ENCODE data around the gene THAP12.
"Not testable (repeated sequence)": the region's sequence is repeated elsewhere in the genome, so short reads cannot be mapped to it uniquely, and the experiment has no call there.

THAP12 gene, protein sequence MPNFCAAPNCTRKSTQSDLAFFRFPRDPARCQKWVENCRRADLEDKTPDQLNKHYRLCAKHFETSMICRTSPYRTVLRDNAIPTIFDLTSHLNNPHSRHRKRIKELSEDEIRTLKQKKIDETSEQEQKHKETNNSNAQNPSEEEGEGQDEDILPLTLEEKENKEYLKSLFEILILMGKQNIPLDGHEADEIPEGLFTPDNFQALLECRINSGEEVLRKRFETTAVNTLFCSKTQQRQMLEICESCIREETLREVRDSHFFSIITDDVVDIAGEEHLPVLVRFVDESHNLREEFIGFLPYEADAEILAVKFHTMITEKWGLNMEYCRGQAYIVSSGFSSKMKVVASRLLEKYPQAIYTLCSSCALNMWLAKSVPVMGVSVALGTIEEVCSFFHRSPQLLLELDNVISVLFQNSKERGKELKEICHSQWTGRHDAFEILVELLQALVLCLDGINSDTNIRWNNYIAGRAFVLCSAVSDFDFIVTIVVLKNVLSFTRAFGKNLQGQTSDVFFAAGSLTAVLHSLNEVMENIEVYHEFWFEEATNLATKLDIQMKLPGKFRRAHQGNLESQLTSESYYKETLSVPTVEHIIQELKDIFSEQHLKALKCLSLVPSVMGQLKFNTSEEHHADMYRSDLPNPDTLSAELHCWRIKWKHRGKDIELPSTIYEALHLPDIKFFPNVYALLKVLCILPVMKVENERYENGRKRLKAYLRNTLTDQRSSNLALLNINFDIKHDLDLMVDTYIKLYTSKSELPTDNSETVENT

DNA sequence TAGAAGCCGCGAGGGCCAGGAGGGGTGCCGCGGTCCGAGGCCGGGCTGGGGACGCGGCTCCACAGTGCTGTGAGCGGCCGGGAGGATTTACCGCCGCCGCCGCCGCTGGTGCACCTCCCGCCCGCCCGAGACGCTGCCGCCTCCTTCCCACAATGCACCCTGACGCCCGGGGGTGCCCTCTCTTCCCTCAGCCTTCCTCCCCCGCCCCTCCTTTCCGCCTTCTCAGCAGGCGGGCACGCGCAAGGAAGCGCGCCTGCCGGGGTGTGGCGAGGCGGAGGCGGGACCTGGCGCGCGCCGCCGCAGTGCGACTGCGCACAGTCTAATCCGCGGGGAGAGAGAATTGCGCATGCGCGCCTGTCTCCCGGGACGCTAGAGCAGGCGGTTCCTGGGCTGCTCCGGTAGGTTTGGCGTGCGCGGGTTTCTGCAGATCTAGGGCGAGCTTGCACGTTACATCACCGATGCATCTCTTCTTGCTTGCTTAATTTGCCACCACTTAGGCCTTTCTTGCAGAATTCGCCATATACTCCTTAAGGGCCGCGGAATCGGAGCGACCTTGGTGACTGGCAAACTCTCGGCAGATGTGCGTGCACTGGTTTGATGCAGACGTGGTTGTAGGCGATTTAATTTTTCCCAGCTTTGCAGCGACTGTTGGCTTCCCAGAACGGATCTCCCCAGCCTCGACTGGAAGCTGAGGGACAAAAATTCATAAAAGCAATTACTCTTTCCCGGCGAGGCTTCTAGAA, at the start of gene THAP12, which contains the start of gene GVQW3:
Gene THAP12, minus strand, starts transcription at position 156 of the 743 bp plus-strand sequence. CDS start 296 bp downstream, outside the sequence.
Gene GVQW3, plus strand, starts transcription at position 347 of the 743 bp plus-strand sequence. CDS start 506 bp downstream, outside the sequence.
- peak; percentile 98 for DNase-seq

DNA sequence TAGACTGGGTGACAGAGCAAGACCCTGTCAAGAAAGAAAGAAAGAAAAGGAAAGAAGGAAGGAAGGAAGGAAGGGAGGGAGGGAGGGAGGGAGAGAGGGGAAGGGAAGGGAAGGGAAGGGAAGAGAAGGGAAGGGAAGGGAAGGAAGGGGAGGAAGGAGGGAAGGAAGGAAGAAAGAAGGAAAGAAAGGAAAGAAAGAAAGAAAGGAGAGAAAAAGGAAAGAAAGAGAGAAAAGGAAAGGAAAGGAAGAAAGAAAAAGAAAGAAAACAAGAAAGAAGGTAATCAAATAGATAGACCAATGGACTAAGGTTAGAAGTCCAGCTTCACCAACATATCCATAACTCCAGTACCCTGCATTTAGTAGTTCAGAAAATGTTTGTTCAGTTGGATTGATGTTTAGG, 45.7 kb upstream of the THAP12 start:
- DNase-seq: no peak

DNA sequence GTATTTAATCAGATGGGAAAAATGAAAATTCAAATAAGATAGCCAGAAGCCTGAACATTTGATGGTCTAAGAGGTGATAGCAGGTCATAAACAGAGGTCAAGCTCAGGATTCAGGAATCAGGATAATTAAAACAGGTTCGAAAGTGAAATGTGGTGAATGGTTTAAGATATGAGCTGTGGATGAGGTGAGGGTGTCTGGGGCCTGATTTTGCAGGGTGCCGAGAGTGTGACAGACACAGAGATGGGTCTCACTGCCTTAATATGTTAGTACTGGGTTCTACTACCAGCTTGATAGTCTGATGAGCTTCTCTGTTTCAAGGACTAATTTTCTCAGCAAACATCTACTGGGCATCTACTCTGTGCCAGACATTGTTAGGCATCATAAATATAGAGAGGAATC, 44.0 kb upstream of the THAP12 start:
- DNase-seq: no peak

DNA sequence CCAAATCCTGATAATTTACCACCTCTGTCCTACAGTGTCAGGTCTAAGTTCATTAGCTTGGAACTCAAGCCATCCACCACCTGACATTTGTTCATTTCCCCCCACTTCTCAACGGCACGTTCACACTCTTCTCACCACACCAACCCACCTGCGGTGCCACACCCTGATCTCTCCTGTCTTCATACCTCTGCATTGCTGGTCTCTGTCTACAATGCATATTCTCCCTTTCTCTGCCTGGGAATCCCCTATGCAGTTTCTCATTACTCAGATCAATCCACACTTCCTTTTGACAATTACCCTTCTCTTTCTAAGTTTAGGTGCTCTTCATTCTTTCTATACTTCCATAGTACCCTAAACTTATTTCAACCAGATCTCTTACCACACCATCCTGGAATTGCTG, 43.4 kb upstream of the THAP12 start:
- DNase-seq: no peak

DNA sequence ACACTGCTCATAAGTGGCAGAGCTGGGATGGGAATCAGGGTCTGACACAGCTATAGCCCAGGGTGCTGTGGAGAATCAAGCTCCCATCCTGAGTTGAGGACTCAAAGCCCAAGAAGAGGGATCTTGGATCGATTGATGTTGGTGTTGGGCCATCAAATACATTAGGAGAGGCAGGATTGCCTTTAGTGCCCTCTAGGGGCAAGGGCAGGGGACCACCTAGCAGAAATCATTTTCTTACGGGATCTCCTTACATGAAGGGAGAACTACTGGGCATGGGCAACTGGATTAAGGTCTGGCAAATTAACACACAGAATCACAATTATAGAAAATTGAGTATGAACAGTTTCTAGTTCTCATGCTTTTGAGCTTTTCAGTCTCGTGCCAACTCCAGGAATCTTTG, 39.0 kb upstream of the THAP12 start:
- DNase-seq: no peak

DNA sequence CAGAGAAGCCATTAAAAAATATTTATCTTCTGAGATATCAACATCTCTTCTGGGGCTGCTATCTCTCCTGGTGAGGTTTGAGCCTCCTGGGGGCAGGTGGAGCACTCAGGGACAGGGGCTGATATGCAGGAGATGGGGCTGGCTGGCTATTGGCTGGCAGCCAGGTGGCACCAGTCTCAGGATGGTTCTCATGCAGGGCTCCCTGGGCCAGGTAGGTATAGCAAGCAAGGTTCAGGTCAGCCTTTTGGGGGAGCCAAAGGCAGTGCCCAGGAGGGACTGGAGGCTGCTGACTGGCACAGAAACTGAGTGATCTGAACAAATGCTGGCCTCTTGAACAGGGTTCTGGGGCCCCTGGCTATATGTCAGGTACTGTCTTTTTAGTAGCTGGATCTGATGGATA, 34.1 kb upstream of the THAP12 start:
- DNase-seq: no peak

DNA sequence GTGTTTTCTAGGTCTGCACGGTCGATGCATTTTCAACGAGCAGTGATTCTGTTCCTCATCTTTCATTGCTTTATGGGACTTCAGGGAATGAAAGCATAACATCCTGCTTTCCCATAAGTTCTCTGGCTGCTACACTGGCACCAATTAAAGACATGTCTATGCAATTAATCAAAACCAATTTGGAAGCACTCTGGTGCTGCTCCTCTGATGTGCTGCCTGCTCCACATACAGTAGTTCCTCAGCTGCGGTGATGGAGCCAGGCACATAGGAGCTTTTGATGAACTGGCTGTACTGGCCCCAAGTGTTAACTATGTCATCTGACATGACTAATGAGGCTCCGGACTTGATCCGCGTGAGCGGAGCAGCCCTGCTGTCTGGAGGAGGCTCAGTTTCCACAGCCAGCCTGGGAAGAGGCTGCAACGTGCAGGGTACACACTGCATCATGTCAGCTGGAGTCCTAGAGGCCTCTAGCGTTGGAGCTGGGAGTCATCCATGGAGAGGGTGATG, 30.0 kb upstream of the THAP12 start:
- no peak for DNase-seq

DNA sequence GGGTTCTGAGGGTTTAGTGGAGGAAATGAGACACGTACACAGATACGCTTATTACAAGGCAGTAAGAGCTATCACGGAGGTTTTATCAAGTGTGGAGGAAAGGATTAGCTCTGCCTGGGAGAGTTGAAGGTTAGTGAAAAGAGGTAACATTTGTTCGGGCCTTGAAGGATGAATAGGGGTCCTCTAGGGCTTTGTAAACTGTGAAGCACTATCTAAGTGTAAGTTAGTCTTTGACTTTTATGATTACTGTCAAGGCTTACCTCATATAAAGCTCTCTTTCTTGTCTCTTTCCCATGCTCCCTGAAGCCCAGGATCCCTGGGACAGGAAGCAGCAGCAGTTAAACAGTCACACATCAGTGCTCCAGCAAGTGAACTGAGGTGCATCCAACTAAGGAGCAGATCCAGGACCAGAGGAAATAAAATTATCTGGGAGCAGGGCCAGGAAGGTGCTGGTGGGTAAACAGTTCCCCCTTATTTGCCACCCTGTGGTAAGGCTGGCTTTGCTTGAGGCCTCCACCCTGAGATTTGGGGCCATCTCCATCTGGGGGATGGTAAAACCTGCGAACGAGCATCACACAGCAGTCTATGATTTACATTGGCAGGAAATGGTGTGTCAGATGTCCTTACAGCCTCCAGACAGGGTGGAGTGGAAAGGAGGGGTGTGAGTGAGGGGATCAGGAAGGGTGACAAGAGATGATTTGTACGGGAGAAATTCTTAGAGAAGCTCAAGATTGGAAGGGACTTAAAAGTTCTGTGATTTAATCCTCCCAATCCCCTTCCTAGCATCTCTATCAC, 27.4 kb upstream of the THAP12 start:
- peak; percentile 29 for DNase-seq

DNA sequence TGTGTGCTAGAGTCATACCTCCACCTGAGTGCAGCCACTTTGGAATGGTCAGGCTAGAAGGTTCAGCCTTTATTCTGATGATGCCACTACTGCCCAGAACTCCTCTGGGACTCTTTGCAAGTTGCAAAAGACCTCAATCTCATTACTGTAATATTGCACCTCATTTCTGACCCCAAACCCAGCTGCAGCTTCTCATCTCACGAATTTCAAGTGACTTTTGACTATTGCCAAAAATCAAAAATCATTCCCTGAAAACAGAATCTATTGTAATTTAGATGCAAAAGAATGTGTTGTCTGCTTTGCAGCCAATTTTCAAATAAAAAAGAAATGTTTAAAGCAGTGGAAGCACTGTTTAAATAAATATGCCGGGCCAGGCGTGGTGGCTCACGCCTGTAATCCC, 25.4 kb upstream of the THAP12 start:
- no peak for DNase-seq

DNA sequence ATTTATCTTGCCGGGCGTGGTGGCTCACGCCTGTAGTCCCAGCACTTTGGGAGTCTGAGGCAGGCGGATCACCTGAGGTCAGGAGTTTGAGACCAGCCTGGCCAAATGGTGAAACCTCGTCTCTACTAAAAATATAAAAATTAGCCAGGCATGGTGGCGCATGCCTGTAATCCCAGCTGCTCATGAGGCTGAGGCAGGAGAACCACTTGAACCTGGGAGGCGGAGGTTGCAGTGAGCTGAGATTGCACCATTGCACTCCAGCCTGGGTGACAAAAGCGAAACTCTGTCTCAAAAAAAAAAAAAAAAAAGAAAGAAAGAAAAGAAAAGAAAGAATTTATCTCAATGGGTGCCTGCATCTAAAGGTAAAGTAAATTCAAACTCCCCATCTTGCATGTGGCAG, 20.6 kb upstream of the THAP12 start:
- not testable (repeated sequence) for DNase-seq

DNA sequence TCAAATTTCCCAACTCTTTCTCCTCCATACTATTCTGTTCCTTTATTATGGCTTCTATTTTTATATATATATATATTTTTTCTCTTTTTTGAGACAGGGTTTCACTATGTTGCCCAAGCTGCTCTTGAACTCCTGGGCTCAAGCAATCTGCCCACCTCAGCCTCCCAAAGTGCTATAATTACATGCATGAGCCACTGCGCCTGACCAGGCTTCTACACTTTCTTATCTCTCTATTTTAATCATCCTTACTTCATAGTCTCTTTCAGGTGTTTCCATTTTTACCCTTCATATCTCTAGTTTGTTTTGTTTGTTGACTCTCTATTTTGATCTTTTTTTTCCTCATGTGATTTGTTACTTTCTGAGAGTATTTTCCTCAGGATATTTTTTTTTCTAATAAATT, 20.0 kb upstream of the THAP12 start:
- no peak for DNase-seq

DNA sequence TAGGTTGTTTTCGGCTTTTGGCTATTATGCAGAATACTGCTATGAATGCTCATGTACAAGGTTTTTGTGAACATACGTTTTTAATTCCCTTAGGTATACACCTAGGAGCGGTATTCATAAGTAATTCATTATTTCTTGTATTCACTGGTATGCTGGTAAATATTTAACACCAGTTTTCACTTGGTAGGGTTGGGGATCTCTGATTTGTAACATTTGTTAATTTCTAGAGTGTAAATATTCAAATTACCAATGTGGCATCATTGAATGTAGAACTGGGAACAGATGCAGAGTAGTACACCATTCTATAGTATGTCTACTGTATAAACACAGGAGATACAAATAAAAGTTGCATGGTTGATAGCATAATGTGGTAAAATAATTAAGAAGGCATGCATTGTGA, 16.5 kb upstream of the THAP12 start:
- no peak for DNase-seq

DNA sequence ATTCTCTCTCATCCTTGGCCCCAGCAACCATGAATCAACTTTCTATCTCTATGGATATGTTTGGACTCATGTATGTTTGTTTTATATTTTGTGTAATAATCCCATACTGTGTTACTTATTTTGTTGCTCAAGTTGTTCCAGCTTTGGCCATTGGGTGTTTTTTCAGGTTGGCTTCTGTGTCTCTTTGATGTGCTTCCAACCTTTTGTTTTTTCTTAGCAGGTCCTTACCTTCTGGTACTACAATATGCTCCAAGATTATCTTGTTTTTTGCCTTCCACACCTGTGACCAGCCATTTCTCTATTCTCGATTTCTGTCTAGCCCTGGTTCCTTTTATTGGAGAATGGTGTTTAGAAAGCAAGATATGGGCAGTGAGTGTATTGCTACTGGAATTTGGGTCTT, 14.4 kb upstream of the THAP12 start:
- no peak for DNase-seq

DNA sequence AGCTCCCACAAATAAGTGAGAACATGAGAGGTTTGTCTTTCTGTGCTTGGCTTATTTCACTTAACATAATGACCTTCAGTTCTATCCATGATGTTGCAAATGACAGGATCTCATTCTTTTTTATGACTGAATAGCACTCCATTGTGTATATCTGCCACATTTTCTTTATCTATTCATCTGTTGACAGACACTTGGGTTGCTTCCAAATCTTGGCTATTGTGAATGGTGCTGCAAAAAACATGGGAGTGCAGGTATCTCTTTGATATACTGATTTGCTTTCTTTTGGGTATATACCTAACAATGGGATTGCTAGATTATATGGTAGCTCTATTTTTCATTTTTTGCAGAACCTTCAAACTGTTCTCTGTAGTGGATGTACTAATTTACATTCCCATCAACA, 13.5 kb upstream of the THAP12 start:
- no peak for DNase-seq

DNA sequence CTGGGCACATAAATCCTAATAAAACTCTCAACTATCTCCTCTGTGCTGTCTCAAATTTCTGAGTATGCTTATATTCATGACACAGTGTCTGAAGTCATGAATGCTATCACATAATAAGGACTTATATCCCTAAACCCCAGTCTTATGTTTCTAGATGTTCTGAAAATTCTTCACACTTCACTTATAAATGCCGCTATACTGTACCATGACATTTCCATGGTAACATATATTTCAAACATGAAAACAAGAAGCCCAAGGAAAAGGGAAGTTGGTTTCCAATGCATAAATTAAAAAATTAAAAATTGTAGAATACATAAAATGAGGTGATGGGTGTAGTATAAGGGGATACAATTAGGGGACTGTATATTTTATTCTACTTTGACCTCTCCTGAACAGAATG, 11.9 kb upstream of the THAP12 start:
- DNase-seq: no peak

DNA sequence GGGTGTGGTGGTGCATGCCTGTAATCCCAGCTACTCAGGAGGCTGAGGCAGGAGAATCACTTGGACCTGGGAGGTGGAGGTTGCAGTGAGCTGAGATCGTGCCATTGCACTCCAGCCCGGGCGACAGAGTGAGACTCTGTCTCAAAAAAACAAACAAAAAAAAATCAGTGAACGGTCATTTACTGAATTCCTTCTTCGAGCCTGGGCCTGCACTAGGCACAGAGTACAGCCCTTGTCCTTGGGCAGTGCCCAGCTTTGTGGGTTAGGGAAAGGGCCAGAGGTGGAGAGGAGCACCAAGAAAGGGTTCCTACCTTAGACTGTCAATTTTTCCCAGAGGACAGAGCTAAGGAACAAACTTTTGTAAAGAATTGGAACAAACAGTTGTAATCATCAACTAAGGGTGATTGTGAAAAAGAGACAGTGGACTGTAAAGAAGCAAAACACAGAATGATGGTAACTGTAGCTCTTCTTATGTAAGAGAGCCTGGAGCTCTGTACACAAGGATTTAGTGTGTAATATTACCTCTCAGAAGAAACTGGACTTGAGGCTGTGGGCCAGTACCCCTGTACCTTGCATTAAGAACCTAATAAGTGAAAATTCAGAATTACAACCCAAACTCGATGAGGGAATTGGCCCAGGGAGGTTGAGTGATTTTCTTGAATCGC, 11.0 kb upstream of the THAP12 start:
- no peak for DNase-seq

DNA sequence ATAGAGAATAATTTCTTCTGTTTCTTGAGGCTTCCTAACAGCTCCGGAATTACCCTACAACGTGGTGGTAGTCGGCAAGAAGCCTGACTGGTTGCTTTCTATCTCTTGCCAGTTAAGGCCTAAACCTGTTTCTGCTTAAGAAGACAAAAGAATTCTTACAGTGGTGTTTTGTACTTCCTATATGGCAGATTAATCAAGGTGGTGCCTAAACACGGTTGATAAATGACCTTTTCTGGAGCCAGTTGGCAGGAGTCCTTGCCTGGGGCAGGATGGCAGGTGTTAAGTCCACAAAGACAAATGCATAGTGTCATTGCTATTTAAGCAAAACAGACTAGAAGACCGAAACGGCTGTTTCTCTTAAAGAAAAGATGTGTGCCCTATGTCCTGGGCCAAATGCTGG, 10.1 kb upstream of the THAP12 start:
- peak; percentile 33 for DNase-seq

DNA sequence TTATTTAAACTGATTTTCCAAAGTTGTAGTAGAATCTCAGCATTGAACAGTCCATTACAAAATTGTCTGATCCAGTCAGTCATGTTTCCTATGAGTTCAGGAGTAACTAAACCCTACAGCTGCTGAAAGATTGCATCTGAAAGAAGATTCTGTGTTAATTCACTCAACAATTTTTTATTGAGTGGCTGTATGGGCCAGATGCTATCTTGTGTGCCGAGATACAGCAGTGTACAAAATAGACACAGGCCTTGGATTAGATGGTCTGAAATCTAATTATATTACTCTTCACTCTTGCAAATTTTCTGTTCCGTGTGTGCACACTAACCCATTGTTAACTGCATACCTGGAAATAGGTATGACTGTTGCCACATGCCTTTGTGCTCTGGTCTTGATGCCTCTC, 7.5 kb upstream of the THAP12 start:
- DNase-seq: no peak

DNA sequence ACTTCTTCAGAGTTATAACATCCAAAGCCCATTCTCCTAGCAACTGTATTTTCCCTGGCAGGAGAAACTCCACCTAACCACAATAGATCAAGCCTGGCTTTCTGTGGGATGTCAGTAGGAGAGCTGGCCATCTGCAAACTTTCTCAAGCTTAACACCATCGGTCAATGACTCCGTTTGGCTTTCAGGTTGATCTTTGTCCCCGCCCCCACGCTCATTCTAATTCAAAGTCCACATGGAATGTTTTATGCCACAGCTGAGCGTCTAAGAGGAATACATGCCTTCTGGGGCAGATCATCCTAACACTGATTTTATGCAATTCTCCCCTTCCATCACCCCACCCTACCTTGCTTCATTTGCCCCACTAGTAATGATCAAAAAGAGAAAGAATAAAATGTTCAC, 5.0 kb upstream of the THAP12 start:
- DNase-seq: no peak

DNA sequence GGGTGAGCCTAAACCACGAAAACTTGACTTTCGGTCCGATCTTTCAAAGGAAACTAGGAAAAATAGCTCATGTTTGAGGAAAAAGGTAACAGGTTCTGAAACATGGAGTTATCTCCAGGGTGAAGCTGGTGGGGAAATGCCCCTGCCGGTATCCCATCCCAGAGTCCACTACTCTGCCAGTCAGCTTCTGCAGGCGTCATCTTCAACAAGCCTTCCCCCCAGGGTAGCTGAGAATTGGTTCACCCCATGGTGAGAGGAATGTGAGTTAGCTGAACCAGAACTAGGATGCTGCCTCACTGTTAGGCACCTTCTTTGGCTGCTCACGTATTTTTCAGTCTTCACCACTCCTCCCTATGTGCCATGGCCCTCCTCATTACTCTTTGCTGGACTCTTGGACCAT, 1.3 kb upstream of the THAP12 start:
- no peak for DNase-seq

DNA sequence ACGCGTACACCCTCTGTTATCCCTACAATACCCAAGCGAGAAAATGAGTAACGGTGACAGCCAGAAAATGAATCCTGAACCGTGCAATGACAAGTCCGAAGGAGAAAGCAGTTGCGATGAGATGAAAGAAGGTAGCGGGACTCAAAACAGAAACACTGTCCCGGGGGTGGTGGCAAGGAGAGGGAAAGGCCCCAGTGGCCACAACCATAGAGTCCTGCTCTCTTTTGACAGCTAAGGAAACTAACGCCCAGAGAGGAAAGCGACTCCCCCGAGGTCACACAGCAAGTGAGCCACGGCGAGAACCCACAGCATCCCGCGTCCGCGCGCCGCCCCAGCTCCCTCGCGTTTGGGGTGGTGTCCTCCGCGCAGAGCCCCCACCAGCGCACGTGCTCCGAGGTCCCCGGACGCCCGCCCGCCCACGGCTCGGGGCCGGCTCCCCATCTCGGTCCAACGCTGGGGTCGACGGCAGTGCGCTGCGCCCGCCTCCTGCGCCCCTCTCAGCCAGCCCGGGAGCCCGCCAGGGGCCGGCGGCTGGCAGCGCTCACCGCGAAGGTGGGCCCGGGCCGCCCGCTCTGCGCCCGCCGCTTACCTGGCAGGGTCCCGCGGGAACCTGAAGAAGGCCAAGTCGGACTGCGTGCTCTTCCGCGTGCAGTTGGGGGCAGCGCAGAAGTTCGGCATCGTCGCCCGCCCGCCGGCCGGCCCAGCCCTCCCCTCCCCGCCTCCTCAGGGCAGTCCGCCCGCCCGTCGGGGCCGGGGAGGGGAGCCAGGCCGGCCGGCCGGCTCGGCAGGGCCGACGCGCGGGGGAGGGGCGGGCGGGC, 564 bp downstream of the THAP12 start:
- DNase-seq: no peak

Data from NCI-H345 (cell line).